Type B pancreatic cell (in vitro differentiated cells): ENCODE results near the gene GLDN. TPM values are rescaled to one million over a fixed set of nuclear protein-coding genes. Genes with fewer than 3 reads are reported as not detected.
"Not testable (repeated sequence)": the region's sequence is repeated elsewhere in the genome, so short reads cannot be mapped to it uniquely, and the experiment has no call there.

Source experiments
- DNase-seq: peaks from one replicate; pipeline ENCODE4 v3.0.0; 2021; ENCODE audit warnings: mixed read lengths; ENCODE audit not compliant: unreplicated experiment; ENCODE audit errors: extremely low spot score
- H3K27ac Mint-ChIP-seq: 2 replicates; pipeline ENCODE4 v1.8.0; 2021; ENCODE audit warnings: mild to moderate bottlenecking, mixed read lengths
- H3K27me3 Mint-ChIP-seq: 2 replicates; pipeline ENCODE4 v1.8.0; 2021; ENCODE audit warnings: mixed read lengths
- H3K36me3 Mint-ChIP-seq: 2 replicates; pipeline ENCODE4 v1.8.0; 2021; ENCODE audit warnings: mixed read lengths
- H3K4me1 Mint-ChIP-seq: one replicate; pipeline ENCODE4 v1.8.0; 2021; ENCODE audit warnings: mixed read lengths; ENCODE audit not compliant: unreplicated experiment
- H3K4me3 Mint-ChIP-seq: 2 replicates; pipeline ENCODE4 v1.8.0; 2021; ENCODE audit warnings: mild to moderate bottlenecking, mixed read lengths
- H3K9me3 Mint-ChIP-seq: 2 replicates; pipeline ENCODE4 v1.8.0; 2021; ENCODE audit warnings: mixed read lengths
- CTCF ChIP-seq: fragments of 200-600 bp; sonication (generic); conservative IDR thresholded peaks from 2 replicates; pipeline ENCODE4 v1.5.0; 2021; ENCODE audit warnings: antibody characterized with exemption, mild to moderate bottlenecking
- total RNA-seq: library from RNA; stranded (reverse); gene quantifications from 2 replicates; pipeline ENCODE4 v1.2.1, GENCODE V29; 2021; ENCODE audit warnings: low replicate concordance

GLDN gene
- total RNA-seq, 1 donor from 2014 or later = 0.68 TPM

DNA sequence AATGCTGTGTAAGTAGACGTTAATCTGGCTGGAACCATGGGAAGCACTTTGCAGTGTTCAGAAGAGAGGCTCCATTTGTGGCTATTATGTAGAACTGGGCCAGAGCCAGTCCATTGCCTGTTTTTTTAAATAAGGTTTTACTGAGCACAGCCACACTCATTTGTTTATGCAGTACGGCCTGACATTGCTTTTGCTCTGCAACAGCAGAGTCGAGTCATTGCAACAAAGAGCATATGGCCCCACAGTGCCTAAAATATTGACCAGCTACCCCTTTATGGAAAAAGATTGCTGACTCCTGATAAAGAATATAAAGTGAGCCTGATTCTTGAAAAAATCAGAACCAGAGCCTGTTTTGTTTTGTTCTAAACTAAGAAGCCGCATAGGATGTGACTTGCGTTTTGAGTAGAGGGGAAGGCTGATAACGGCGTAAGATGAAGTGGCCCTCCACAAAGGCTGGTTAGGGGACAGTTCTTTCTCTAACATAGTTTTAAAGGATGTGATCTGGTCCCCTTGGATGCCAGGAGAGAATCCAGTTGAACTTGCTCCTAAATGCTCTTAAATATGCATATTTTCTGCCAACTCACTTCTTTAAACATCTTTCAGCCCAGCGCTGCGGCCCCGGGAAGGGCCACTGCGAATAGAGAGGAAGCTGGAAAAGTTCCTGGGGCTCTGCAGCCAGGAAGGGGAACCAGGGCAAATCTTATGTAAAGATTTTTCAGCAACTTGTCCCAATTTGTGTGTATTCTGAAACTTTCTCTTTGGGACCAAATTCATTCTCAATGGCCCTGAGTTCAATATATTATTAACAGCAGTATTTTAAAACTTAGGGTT is 64.5 kb downstream of the GLDN start:
- DNase-seq = no peak
- Mint-ChIP-seq H3K27ac (no peak overlapping the region), H3K27me3 (peaks cover 25% of the 10 kb centered on the region), H3K36me3 (no peaks in the 10 kb centered on the region), H3K4me3 (no peak overlapping the region), H3K4me1 (peaks cover 7% of the 10 kb centered on the region), H3K9me3 (no peaks in the 10 kb centered on the region)
- TF ChIP-seq CTCF = no peak

DNA sequence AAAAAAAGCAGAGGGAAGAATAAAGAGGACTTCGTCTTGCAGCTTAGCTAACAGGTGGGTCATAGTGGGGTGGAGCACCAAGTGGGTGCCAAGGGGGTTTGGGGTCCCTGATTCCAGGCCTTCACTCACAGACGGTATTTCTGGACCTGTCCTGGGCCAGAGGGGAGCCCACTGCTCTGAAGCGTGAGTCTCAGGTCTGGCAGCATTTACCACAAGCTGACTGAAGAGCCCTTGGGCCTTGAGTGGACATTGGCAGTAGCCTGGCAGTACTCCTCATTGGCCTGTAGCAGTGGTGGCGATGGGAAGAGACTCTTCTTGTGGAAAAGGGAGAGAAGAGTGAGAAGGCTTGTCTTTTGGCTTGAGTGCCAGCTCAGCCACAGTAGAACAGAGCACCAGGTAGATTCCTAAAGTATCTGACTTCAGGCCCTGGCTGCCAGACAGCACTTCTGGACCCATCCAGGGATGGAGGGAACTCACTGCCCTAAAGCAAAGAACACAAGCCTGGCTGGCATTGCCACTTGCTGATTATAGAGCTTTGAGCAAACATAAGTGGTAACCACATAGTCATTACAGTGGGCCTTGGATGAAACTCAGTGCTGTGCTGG is 72.9 kb downstream of the GLDN start:
- no peaks in the 10 kb centered on the region for H3K36me3 Mint-ChIP-seq
- no peak for DNase-seq
- no peak overlapping the region for H3K4me3 Mint-ChIP-seq
- no peaks in the 10 kb centered on the region for H3K9me3 Mint-ChIP-seq
- TF ChIP-seq CTCF = no peak
- H3K27ac Mint-ChIP-seq = no peak overlapping the region
- H3K27me3 Mint-ChIP-seq = peaks cover 2% of the 10 kb centered on the region
- no peaks in the 10 kb centered on the region for H3K4me1 Mint-ChIP-seq

DNA sequence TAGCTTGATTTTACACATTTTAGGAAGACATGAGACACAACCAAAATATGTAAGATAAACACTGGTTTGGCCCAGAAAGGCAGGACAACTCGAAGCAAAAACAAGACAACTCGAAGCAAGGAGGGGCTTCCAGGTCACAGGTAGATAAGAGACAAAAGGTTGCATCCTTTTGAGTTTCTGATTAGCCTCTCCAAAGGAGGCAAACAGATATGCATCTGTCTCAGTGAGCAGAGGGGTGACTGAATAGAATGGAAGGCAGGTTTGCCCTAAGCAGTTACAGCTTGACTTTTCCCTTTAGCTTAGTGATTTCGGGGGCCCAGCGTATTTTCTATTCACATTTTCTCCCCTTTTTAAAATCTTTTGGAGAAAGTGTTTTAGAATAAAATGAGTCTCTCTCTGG is 74.7 kb downstream of the GLDN start:
- no peak overlapping the region for H3K4me3 Mint-ChIP-seq
- peaks cover 2% of the 10 kb centered on the region for H3K27me3 Mint-ChIP-seq
- H3K27ac Mint-ChIP-seq = no peak overlapping the region
- no peaks in the 10 kb centered on the region for H3K9me3 Mint-ChIP-seq
- H3K4me1 Mint-ChIP-seq = no peaks in the 10 kb centered on the region
- no peak for TF ChIP-seq CTCF
- no peak for DNase-seq
- H3K36me3 Mint-ChIP-seq = no peaks in the 10 kb centered on the region

DNA sequence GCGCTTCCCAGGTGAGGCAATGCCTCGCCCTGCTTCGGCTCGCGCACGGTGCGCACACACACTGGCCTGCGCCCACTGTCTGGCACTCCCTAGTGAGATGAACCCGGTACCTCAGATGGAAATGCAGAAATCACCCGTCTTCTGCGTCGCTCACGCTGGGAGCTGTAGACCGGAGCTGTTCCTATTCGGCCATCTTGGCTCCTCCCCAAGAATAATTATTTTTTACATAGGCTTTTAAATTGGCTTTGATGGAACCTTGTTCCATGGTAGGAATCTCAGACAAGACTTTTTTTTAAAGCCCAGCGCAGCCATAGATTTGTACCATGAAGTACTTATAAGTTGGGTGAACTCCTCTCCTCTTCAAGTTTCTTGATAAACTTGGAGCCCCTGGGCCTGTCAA is 81.6 kb downstream of the GLDN start:
- not testable (repeated sequence) for H3K27me3 Mint-ChIP-seq, H3K4me1 Mint-ChIP-seq, DNase-seq, H3K9me3 Mint-ChIP-seq, H3K4me3 Mint-ChIP-seq, H3K27ac Mint-ChIP-seq, H3K36me3 Mint-ChIP-seq

DNA sequence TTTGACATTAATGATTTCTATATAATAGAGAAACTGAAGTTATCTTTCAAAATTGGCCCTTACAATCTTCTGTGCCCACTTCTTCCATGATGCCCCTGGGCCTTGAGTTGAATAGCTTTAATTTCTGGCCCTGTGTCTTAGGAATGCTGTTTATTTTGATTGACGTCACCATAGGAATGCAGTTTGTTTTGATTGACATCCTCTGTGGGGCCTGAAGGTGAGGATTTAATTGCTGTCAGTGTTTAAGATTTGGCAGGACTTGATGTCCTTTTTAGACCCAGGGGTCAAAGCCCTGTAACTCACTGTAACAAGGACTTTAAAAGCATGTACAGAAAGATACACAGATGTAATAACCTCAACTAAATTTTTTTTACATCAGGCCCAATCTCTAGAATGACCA is 83.3 kb downstream of the GLDN start:
- Mint-ChIP-seq H3K4me3 (no peak overlapping the region), H3K4me1 (no peaks in the 10 kb centered on the region), H3K27me3 (no peaks in the 10 kb centered on the region), H3K36me3 (no peaks in the 10 kb centered on the region), H3K27ac (no peak overlapping the region), H3K9me3 (no peaks in the 10 kb centered on the region)
- TF ChIP-seq CTCF = no peak
- no peak for DNase-seq

DNA sequence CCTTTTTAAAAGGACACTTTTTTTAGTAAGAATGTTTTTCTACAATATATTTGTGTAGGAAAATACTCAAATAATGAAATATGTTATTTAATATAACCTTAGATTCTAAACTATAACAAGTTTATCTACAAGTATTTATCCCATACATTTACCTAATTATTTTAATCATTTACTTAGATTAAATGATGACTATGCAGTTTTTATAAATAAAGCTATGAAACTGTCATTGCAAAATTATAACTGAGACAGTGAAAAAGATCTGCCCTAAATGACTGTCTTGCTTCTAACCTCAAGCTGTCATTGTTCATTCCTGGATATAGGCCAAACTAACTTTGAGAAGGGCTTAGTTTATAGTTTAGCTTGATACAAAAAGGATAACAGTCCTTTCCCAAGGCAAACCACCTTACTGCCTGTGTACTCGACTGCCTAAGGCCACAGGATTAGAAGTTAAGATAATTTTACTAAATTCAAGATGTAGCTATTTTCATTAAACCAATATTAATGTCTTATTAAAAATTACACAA is 84.1 kb downstream of the GLDN start:
- no peaks in the 10 kb centered on the region for H3K27me3 Mint-ChIP-seq
- no peaks in the 10 kb centered on the region for H3K36me3 Mint-ChIP-seq
- no peak for DNase-seq
- no peaks in the 10 kb centered on the region for H3K4me1 Mint-ChIP-seq
- H3K4me3 Mint-ChIP-seq = no peak overlapping the region
- no peak overlapping the region for H3K27ac Mint-ChIP-seq
- TF ChIP-seq CTCF = no peak
- no peaks in the 10 kb centered on the region for H3K9me3 Mint-ChIP-seq
